Endothelial cell of umbilical vein (primary cell): ENCODE measurements around the gene TMEM26. TPM values are rescaled to one million over a fixed set of nuclear protein-coding genes. Genes with fewer than 3 reads are reported as not detected.

Experiments
- BruUV-seq: library from RNA; stranded (reverse); fragments of 400-500 nt; replicated peaks from 2 replicates; lab custom pipeline; 2021; lab: Mats Ljungman, UMichigan
- CTCF ChIA-PET: fragments of 300-600, 350-600 bp; sonication (Branson Sonifier 250); formaldehyde crosslinking; loops from one replicate; lab custom pipeline; 2021; ENCODE audit warnings: antibody characterized with exemption, inconsistent platforms; lab: Charles Lee
- POLR2A ChIA-PET: fragments of 300-600, 350-600 bp; sonication (Branson Sonifier 250); formaldehyde crosslinking; loops from one replicate; lab custom pipeline; 2021; ENCODE audit warnings: antibody characterized with exemption, inconsistent platforms; lab: Charles Lee
- DNase-seq: peaks from one replicate; pipeline ENCODE4 v3.0.0-alpha.2; 2011; ENCODE audit warnings: low read depth, low spot score
- FAIRE-seq: peaks from 2 replicates; lab custom pipeline; 2011; peaks lifted over from hg19 to GRCh38; lab: Jason Lieb, UNC
- H2AFZ ChIP-seq: 2 replicates; pipeline ENCODE4 v1.6.0; 2012; ENCODE audit warnings: low read depth, low read length, control low read depth, inconsistent platforms
- H3K27ac ChIP-seq: 2 replicates; pipeline ENCODE4 v1.5.1; 2011; ENCODE audit warnings: low read depth, mild to moderate bottlenecking, control low read depth, low read length, moderate library complexity; ENCODE audit not compliant: insufficient read depth
- H3K27me3 ChIP-seq, 2 experiments: 2 replicates each; pipeline versions ENCODE4 v1.6.0 to v1.6.1; 2011; ENCODE audit warnings: low read length in 2 of 2, mixed read lengths in 1 of 2; ENCODE audit not compliant: control insufficient read depth in 2 of 2, insufficient read depth in 2 of 2
- H3K36me3 ChIP-seq, 2 experiments: 2 replicates in 1 of 2; 3 replicates in 1 of 2; pipeline ENCODE4 v1.5.1; 2011; ENCODE audit warnings: low read length in 2 of 2, mild to moderate bottlenecking in 1 of 2, moderate library complexity in 1 of 2; ENCODE audit not compliant: control insufficient read depth in 2 of 2, insufficient read depth in 2 of 2; ENCODE audit errors: extremely low read depth in 1 of 2
- H3K4me1 ChIP-seq: 3 replicates; pipeline ENCODE4 v1.5.1; 2011; ENCODE audit warnings: mild to moderate bottlenecking, low read length; ENCODE audit not compliant: control insufficient read depth, insufficient read depth; ENCODE audit errors: extremely low read depth
- H3K4me2 ChIP-seq: 2 replicates; pipeline ENCODE4 v1.6.1; 2011; ENCODE audit warnings: low read length, control low read depth, mixed read lengths; ENCODE audit not compliant: insufficient read depth
- H3K4me3 ChIP-seq, 3 experiments: fragments of 200-600 bp in 1 of 3; sonication (generic), shearing (Covaris generic) in 1 of 3; replicated peaks in 1 of 3; 2 replicates each; pipeline ENCODE4 v1.5.1; 2011 to 2016; ENCODE audit warnings: control low read depth in 3 of 3, low read length in 3 of 3, mild to moderate bottlenecking in 2 of 3, inconsistent platforms in 1 of 3, low read depth in 1 of 3, moderate library complexity in 1 of 3; ENCODE audit not compliant: insufficient read depth in 1 of 3
- H3K79me2 ChIP-seq: 2 replicates; pipeline ENCODE4 v1.6.0; 2012; ENCODE audit warnings: low read length, inconsistent platforms; ENCODE audit not compliant: control insufficient read depth, insufficient read depth
- H3K9ac ChIP-seq: replicated peaks from 2 replicates; pipeline ENCODE3; 2011; ENCODE audit warnings: low read length, control low read depth; ENCODE audit not compliant: insufficient read depth; ENCODE audit errors: extremely low read depth
- H3K9me1 ChIP-seq: replicated peaks from 3 replicates; pipeline ENCODE4 v1.6.0; 2011; ENCODE audit warnings: mild to moderate bottlenecking, low read length; ENCODE audit not compliant: control insufficient read depth, insufficient read depth; ENCODE audit errors: extremely low read depth
- H3K9me3 ChIP-seq: replicated peaks from 2 replicates; pipeline ENCODE4 v1.5.1; 2012; ENCODE audit warnings: low read length, inconsistent platforms; ENCODE audit not compliant: control insufficient read depth, insufficient read depth
- H4K20me1 ChIP-seq: replicated peaks from 2 replicates; pipeline ENCODE3; 2011; ENCODE audit warnings: mild to moderate bottlenecking, low read length; ENCODE audit not compliant: control insufficient read depth, insufficient read depth; ENCODE audit errors: extremely low read depth
- EZH2 ChIP-seq: IDR thresholded peaks from 2 replicates; pipeline ENCODE4 v1.6.1; 2012; ENCODE audit warnings: borderline replicate concordance, low read depth, mild to moderate bottlenecking, moderate library complexity, low read length, inconsistent platforms; ENCODE audit not compliant: severe bottlenecking
- FOS ChIP-seq: IDR thresholded peaks from 2 replicates; pipeline ENCODE4 v1.6.1; 2011; ENCODE audit warnings: mild to moderate bottlenecking, low read length, moderate library complexity, borderline replicate concordance; ENCODE audit not compliant: insufficient read depth
- GATA2 ChIP-seq: IDR thresholded peaks from 2 replicates; pipeline ENCODE4 v1.7.0; 2011; ENCODE audit warnings: low read depth, mild to moderate bottlenecking, moderate library complexity, mixed read lengths, low read length; ENCODE audit not compliant: insufficient read length, insufficient read depth
- JUN ChIP-seq: IDR thresholded peaks from 2 replicates; pipeline ENCODE4 v1.6.1; 2011; ENCODE audit warnings: borderline replicate concordance, low read depth; ENCODE audit not compliant: insufficient read length, insufficient read depth
- MYC ChIP-seq: IDR thresholded peaks from one replicate; pipeline ENCODE4 v1.6.1; 2011; ENCODE audit warnings: mild to moderate bottlenecking, low read depth, low read length
- POLR2A ChIP-seq: IDR thresholded peaks from 2 replicates; pipeline ENCODE4 v1.6.1; 2012; ENCODE audit warnings: low read depth, mild to moderate bottlenecking, control low read depth, low read length
- POLR2AphosphoS5 ChIP-seq: IDR thresholded peaks from 2 replicates; pipeline ENCODE4 v1.6.1; 2012; ENCODE audit warnings: low read depth, mild to moderate bottlenecking, control low read depth, low read length, moderate library complexity; ENCODE audit not compliant: insufficient read depth
- dilution Hi-C: fragments of 300-500 bp; cut with MboI; formaldehyde crosslinking; loops from one replicate; pipeline ENCODE4 v1.15.0; 2019; ENCODE audit warnings: low sequenced_read_pairs; ENCODE audit not compliant: extremely low pct_ligation_motif_present
- intact Hi-C: fragments of 100-400 bp; cut with micrococcal nuclease; formaldehyde crosslinking; loops from one replicate; pipeline ENCODE4 v1.10.0; 2022
- polyA plus RNA-seq, 4 experiments: library from polyadenylated mRNA; depleted of rRNA in 3 of 4; stranded (reverse) in 3 of 4; unstranded in 1 of 4; fragments of >200 nt; gene quantifications; 2 replicates each; pipeline versions ENCODE4 v1.2.1 to v1.2.3, GENCODE V29; 2011 to 2012; ENCODE audit warnings: missing spikeins in 1 of 4
- total RNA-seq: library from RNA; stranded (reverse); gene quantifications from 2 replicates; pipeline ENCODE4 v1.2.3, GENCODE V29; 2021
- TF ChIP-seq, protein P1 (sequence below): IDR thresholded peaks from 2 replicates; pipeline ENCODE4 v1.6.1; 2011; ENCODE audit not compliant: insufficient read depth, insufficient read length
- TF ChIP-seq, protein P2 (sequence below), 2 donors: IDR thresholded peaks; 1 replicate in 1 of 2; 2 replicates in 1 of 2; pipeline ENCODE4 v1.5.1; 2011; ENCODE audit warnings: low read length in 2 of 2, mild to moderate bottlenecking in 2 of 2, moderate library complexity in 2 of 2, control low read depth in 1 of 2, inconsistent platforms in 1 of 2, low read depth in 1 of 2; ENCODE audit not compliant: insufficient read depth in 1 of 2; ENCODE audit errors: extremely low read depth in 1 of 2

TMEM26 gene
- total and polyA plus RNA-seq, 2 donors (not counting 3 experiments of a cell fraction or from before 2014, with no cell fraction given) = 0.07 to 0.27 TPM

DNA sequence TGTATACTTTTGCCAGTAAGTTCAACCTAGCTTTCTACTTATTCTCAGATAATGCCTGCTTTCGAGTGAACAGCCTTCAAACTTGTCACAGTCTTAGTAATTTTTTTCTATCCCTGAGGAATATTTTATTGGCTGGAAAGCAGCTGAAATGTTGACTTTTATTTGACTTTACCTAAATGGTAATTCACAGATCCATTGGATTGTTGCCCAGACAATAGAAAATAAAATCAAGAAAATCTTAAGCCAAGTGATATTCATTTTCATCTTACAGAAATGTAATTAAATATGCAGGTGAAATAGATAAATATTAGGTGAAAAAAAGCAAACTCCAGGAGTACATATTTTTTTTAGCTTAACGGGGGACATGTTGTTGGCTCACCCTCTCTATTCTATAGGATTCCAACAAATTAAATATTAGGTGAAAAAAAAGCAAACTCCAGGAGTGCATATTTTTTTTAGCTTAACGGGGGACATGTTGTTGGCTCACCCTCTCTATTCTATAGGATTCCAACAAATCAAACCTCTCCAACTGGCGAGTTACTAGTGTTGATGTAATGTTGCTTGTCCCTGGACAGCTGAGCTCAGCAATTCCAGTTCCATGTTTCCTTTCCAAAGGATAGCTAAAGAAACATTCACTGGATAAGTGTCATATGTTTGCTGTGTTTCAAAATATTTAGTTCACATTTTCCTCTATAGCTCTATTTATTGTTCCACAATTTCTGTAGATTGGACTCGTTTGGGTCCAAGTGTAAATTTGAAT is 4.2 kb downstream of the TMEM26 start:
- ChIA-PET CTCF (no interaction called here), POLR2A (no interaction called here)
- no peaks in the 10 kb centered on the region for H3K9me1 ChIP-seq
- H3K27ac ChIP-seq = no peak overlapping the region
- dilution Hi-C loops (no loop called here), intact Hi-C loops (no loop called here)
- FAIRE-seq (peak; percentile 42), DNase-seq (no peak)
- peaks cover 0 to 7% of the 10 kb centered on the region in 2 experiments for H3K27me3 ChIP-seq
- BruUV-seq = no TSS peak
- H3K4me2 ChIP-seq = no peak overlapping the region
- H3K36me3 ChIP-seq = no peaks in the 10 kb centered on the region
- H3K4me3 ChIP-seq = no peak overlapping the region
- TF ChIP-seq, protein P1, sequence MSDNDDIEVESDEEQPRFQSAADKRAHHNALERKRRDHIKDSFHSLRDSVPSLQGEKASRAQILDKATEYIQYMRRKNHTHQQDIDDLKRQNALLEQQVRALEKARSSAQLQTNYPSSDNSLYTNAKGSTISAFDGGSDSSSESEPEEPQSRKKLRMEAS = no peak
- TF ChIP-seq GATA2 (no peak), POLR2AphosphoS5 (no peak)
- H2AFZ ChIP-seq = no peak overlapping the region
- H3K79me2 ChIP-seq = no peaks in the 10 kb centered on the region
- no peaks in the 10 kb centered on the region for H4K20me1 ChIP-seq
- H3K9ac ChIP-seq = no peak overlapping the region
- peaks cover 7% of the 10 kb centered on the region for H3K4me1 ChIP-seq
- no peaks in the 10 kb centered on the region for H3K9me3 ChIP-seq

DNA sequence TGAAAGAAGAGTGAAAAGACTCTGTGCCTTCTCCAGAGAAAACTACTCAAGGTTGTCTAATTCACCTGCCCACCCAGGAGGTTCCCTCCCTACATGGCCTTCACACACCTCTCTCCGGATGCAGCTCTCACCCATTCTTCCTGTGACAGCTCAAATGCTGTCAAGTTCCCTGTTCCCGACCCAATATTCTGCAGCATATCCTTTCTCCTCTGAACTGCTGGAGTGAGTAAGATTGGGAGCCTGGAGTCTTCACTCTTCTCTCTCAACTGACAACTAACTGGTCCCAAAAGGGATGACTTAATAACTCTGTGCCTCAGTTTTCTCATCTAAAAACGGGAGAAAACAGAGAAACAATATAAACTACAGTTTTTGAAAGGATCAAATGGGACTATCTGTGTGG is 5.1 kb downstream of the TMEM26 start:
- H3K27me3 ChIP-seq = peaks cover 0 to 7% of the 10 kb centered on the region in 2 experiments
- no peak overlapping the region for H3K4me3 ChIP-seq
- no peak overlapping the region for H2AFZ ChIP-seq
- no peaks in the 10 kb centered on the region for H3K36me3 ChIP-seq
- CTCF ChIA-PET = no interaction called here
- no peaks in the 10 kb centered on the region for H3K79me2 ChIP-seq
- FAIRE-seq (no peak), DNase-seq (no peak)
- intact Hi-C loops = no loop called here
- H4K20me1 ChIP-seq = no peaks in the 10 kb centered on the region
- H3K27ac ChIP-seq = no peak overlapping the region
- H3K4me2 ChIP-seq = no peak overlapping the region
- H3K9ac ChIP-seq = no peak overlapping the region
- no peaks in the 10 kb centered on the region for H3K9me3 ChIP-seq
- POLR2A ChIA-PET = no interaction called here
- no TSS peak for BruUV-seq
- dilution Hi-C loops = no loop called here
- TF ChIP-seq FOS = no peak
- TF ChIP-seq MYC = no peak
- TF ChIP-seq EZH2 = no peak
- TF ChIP-seq JUN = no peak
- no peak for TF ChIP-seq POLR2AphosphoS5
- TF ChIP-seq GATA2 = no peak
- TF ChIP-seq, protein P2, sequence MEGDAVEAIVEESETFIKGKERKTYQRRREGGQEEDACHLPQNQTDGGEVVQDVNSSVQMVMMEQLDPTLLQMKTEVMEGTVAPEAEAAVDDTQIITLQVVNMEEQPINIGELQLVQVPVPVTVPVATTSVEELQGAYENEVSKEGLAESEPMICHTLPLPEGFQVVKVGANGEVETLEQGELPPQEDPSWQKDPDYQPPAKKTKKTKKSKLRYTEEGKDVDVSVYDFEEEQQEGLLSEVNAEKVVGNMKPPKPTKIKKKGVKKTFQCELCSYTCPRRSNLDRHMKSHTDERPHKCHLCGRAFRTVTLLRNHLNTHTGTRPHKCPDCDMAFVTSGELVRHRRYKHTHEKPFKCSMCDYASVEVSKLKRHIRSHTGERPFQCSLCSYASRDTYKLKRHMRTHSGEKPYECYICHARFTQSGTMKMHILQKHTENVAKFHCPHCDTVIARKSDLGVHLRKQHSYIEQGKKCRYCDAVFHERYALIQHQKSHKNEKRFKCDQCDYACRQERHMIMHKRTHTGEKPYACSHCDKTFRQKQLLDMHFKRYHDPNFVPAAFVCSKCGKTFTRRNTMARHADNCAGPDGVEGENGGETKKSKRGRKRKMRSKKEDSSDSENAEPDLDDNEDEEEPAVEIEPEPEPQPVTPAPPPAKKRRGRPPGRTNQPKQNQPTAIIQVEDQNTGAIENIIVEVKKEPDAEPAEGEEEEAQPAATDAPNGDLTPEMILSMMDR (IDR thresholded peaks at IDR 0.05; ENCODE audit: extremely low read depth in 1 of 2, insufficient read depth in 1 of 2, low read depth in 1 of 2, low read length in 2 of 2) = no peak
- TF ChIP-seq, protein P1 = no peak
- no peak for TF ChIP-seq POLR2A
- peaks cover 7% of the 10 kb centered on the region for H3K4me1 ChIP-seq
- H3K9me1 ChIP-seq = no peaks in the 10 kb centered on the region
